ENCODE measurements around the gene MSLN.

DNA sequence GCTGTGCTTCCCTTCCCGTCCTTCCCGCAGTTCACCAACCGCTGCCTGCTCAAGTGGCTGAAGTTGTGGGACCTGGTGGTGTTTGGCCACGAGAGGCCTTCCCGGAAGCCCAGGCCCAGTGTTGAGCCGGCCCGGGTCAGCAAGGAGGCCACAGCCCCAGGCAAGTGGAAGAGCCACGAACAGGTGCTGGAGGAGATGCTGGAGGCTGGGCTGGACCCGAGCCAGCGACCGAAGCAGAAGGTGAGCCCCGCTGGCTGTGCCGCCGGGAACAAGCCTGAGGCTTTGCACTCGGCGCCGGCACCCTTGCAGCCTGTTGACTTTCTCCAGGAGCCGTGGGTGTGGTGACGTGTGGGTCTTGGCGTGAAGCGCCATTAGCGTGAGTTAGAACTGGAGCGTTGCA, 30.6 kb downstream of the MSLN start:
- TF ChIP-seq POLR2A (IDR thresholded peaks at IDR 0.05) (no peak), CTCF (IDR thresholded peaks at IDR 0.05) (no peak)

Data from uterus (tissue), 2 donors.